Skeletal muscle satellite cell (primary cell): Measurements from ENCODE around the gene NARF.

ENCODE experiments used
- H3K27me3 ChIP-seq: 2 replicates; pipeline ENCODE4 v1.7.0; 2013; ENCODE audit warnings: low read length; ENCODE audit not compliant: control insufficient read depth, insufficient read depth
- H3K36me3 ChIP-seq: 2 replicates; pipeline ENCODE4 v1.7.0; 2013; ENCODE audit warnings: mild to moderate bottlenecking, control low read depth, low read length; ENCODE audit not compliant: insufficient read depth
- H3K4me1 ChIP-seq: 2 replicates; pipeline ENCODE4 v1.7.0; 2013; ENCODE audit warnings: low read length; ENCODE audit not compliant: control insufficient read depth, insufficient read depth
- H3K4me2 ChIP-seq: 2 replicates; pipeline ENCODE4 v1.7.0; 2013; ENCODE audit warnings: mild to moderate bottlenecking, low read length
- H3K4me3 ChIP-seq: 2 replicates; pipeline ENCODE4 v1.7.0; 2013; ENCODE audit warnings: low read length
- H3K9ac ChIP-seq: 2 replicates; pipeline ENCODE4 v1.7.0; 2013; ENCODE audit warnings: mild to moderate bottlenecking, low read depth, low read length, moderate library complexity
- H3K9me3 ChIP-seq: replicated peaks from 2 replicates; pipeline ENCODE4 v1.7.0; 2013; ENCODE audit warnings: mild to moderate bottlenecking, control low read depth, low read length

NARF gene

GRCh38 chr17:82416771-82417170 is 41.8 kb upstream of the NARF start:
- H3K27me3 ChIP-seq = no peaks in the 10 kb centered on the region
- no peaks in the 10 kb centered on the region for H3K9me3 ChIP-seq
- peaks cover 5% of the 10 kb centered on the region for H3K4me1 ChIP-seq
- H3K4me2 ChIP-seq = no peak overlapping the region
- H3K4me3 ChIP-seq = no peak overlapping the region
- no peaks in the 10 kb centered on the region for H3K36me3 ChIP-seq
- no peak overlapping the region for H3K9ac ChIP-seq

- Histone ChIP-seq H3K27me3 (no peaks in the 10 kb centered on the region), H3K4me3 (peak within 1 kb of the TSS; percentile 100), H3K4me1 (peaks cover 5% of the 10 kb centered on the region), H3K9me3 (no peaks in the 10 kb centered on the region), H3K4me2 (peak within 1 kb of the TSS; percentile 91), H3K9ac (peak within 1 kb of the TSS; percentile 93), H3K36me3 (no peaks in the 10 kb centered on the region)
Measured at GRCh38 chr17:82418001-82418986, 40.2 kb upstream of the NARF start, which contains the start of the genes HEXD and OGFOD3. Gene HEXD, plus strand, starts transcription at chr17:82418347. Its CDS starts 1,453 bp downstream, at chr17:82419800. Gene OGFOD3, minus strand, starts transcription at chr17:82418586. Its CDS starts 101 bp downstream, at chr17:82418485.

GRCh38 chr17:82419540-82419939 is 39.0 kb upstream of the NARF start:
- peaks cover 5% of the 10 kb centered on the region for H3K4me1 ChIP-seq
- no peaks in the 10 kb centered on the region for H3K27me3 ChIP-seq
- H3K9ac ChIP-seq = peak overlapping the region; percentile 93
- no peak overlapping the region for H3K4me3 ChIP-seq
- no peaks in the 10 kb centered on the region for H3K36me3 ChIP-seq
- H3K4me2 ChIP-seq = peak overlapping the region; percentile 91
- no peaks in the 10 kb centered on the region for H3K9me3 ChIP-seq

- Histone ChIP-seq H3K9ac (no peak overlapping the region), H3K4me3 (no peak overlapping the region)
Measured at GRCh38 chr17:82424001-82424862, 34.3 kb upstream of the NARF start.

GRCh38 chr17:82424863-82425159 is 33.7 kb upstream of the NARF start:
- H3K4me1 ChIP-seq = no peaks in the 10 kb centered on the region
- H3K36me3 ChIP-seq = no peaks in the 10 kb centered on the region
- no peak overlapping the region for H3K9ac ChIP-seq
- no peaks in the 10 kb centered on the region for H3K27me3 ChIP-seq
- H3K4me3 ChIP-seq = no peak overlapping the region
- H3K9me3 ChIP-seq = no peaks in the 10 kb centered on the region
- no peak overlapping the region for H3K4me2 ChIP-seq

More at GRCh38 chr17:82424001-82424862, 34.3 kb upstream of the NARF start:
- H3K27me3 ChIP-seq = no peaks in the 10 kb centered on the region
- no peaks in the 10 kb centered on the region for H3K4me1 ChIP-seq
- no peak overlapping the region for H3K4me2 ChIP-seq
- no peaks in the 10 kb centered on the region for H3K36me3 ChIP-seq
- H3K9me3 ChIP-seq = no peaks in the 10 kb centered on the region

GRCh38 chr17:82428546-82428945 is 30.0 kb upstream of the NARF start:
- H3K4me1 ChIP-seq = no peaks in the 10 kb centered on the region
- no peaks in the 10 kb centered on the region for H3K9me3 ChIP-seq
- H3K4me3 ChIP-seq = no peak overlapping the region
- no peak overlapping the region for H3K4me2 ChIP-seq
- no peak overlapping the region for H3K9ac ChIP-seq
- H3K27me3 ChIP-seq = no peaks in the 10 kb centered on the region
- H3K36me3 ChIP-seq = no peaks in the 10 kb centered on the region

- H3K36me3 ChIP-seq = no peaks in the 10 kb centered on the region
- no peak overlapping the region for H3K9ac ChIP-seq
- no peaks in the 10 kb centered on the region for H3K9me3 ChIP-seq
- H3K4me3 ChIP-seq = no peak overlapping the region
- no peaks in the 10 kb centered on the region for H3K27me3 ChIP-seq
- H3K4me1 ChIP-seq = no peaks in the 10 kb centered on the region
- H3K4me2 ChIP-seq = no peak overlapping the region
Measured at GRCh38 chr17:82429824-82430223, 28.7 kb upstream of the NARF start.

GRCh38 chr17:82432017-82432416 is 26.5 kb upstream of the NARF start:
- peaks cover 5% of the 10 kb centered on the region for H3K4me1 ChIP-seq
- H3K9ac ChIP-seq = no peak overlapping the region
- no peak overlapping the region for H3K4me2 ChIP-seq
- no peaks in the 10 kb centered on the region for H3K27me3 ChIP-seq
- no peaks in the 10 kb centered on the region for H3K36me3 ChIP-seq
- H3K9me3 ChIP-seq = no peaks in the 10 kb centered on the region
- H3K4me3 ChIP-seq = no peak overlapping the region

GRCh38 chr17:82433560-82434215 is 24.9 kb upstream of the NARF start:
- H3K4me1 ChIP-seq = peaks cover 5% of the 10 kb centered on the region
- no peak overlapping the region for H3K4me2 ChIP-seq
- H3K36me3 ChIP-seq = no peaks in the 10 kb centered on the region
- no peak overlapping the region for H3K9ac ChIP-seq
- no peak overlapping the region for H3K4me3 ChIP-seq
- no peaks in the 10 kb centered on the region for H3K27me3 ChIP-seq
- H3K9me3 ChIP-seq = no peaks in the 10 kb centered on the region

GRCh38 chr17:82434216-82434565 is 24.4 kb upstream of the NARF start:
- Histone ChIP-seq H3K27me3 (no peaks in the 10 kb centered on the region), H3K9me3 (no peaks in the 10 kb centered on the region), H3K36me3 (no peaks in the 10 kb centered on the region), H3K4me2 (no peak overlapping the region), H3K9ac (no peak overlapping the region), H3K4me1 (peaks cover 5% of the 10 kb centered on the region), H3K4me3 (no peak overlapping the region)

- Histone ChIP-seq H3K27me3 (no peaks in the 10 kb centered on the region), H3K4me1 (peaks cover 5% of the 10 kb centered on the region), H3K9ac (no peak overlapping the region), H3K9me3 (no peaks in the 10 kb centered on the region), H3K36me3 (no peaks in the 10 kb centered on the region), H3K4me3 (no peak overlapping the region), H3K4me2 (no peak overlapping the region)
Measured at GRCh38 chr17:82435103-82435502, 23.4 kb upstream of the NARF start.
